Liver (tissue), 9 donors: Measurements from ENCODE around the gene MARCHF10. TPM values are rescaled to one million over a fixed set of nuclear protein-coding genes. Genes with fewer than 3 reads are reported as not detected.

Experiments
- DNase-seq: peaks from one replicate; pipeline ENCODE4 v3.0.0-alpha.2; 2017; ENCODE audit warnings: low spot score
- H3K27ac ChIP-seq, 2 donors: one replicate each; pipeline ENCODE4 v1.7.0; 2013; ENCODE audit warnings: inconsistent platforms in 2 of 2, low read length in 2 of 2, control low read depth in 1 of 2, low read depth in 1 of 2, mild to moderate bottlenecking in 1 of 2
- H3K27me3 ChIP-seq, 4 donors: one replicate each; pipeline versions ENCODE4 v1.6.1 to v1.7.0; 2013; ENCODE audit warnings: low read length in 3 of 4, inconsistent platforms in 1 of 4, mild to moderate bottlenecking in 1 of 4, moderate library complexity in 1 of 4; ENCODE audit not compliant: control insufficient read depth in 4 of 4, insufficient read depth in 4 of 4
- H3K36me3 ChIP-seq, 4 donors: one replicate each; pipeline versions ENCODE4 v1.6.1 to v1.7.0; 2013; ENCODE audit warnings: low read length in 3 of 4, mild to moderate bottlenecking in 3 of 4, low read depth in 1 of 4, moderate library complexity in 1 of 4; ENCODE audit not compliant: control insufficient read depth in 4 of 4, insufficient read depth in 3 of 4
- H3K4me1 ChIP-seq, 4 donors: one replicate each; pipeline versions ENCODE4 v1.6.1 to v1.7.0; 2013; ENCODE audit warnings: low read length in 3 of 4, mild to moderate bottlenecking in 3 of 4, moderate library complexity in 1 of 4; ENCODE audit not compliant: control insufficient read depth in 4 of 4, insufficient read depth in 4 of 4
- H3K4me3 ChIP-seq, 3 donors: one replicate each; pipeline versions ENCODE4 v1.6.1 to v1.7.0; 2013; ENCODE audit warnings: low read length in 3 of 3, control low read depth in 1 of 3, low read depth in 1 of 3, mild to moderate bottlenecking in 1 of 3
- H3K9ac ChIP-seq, 2 donors: one replicate each; pipeline ENCODE4 v1.7.0; 2013; ENCODE audit warnings: low read length in 2 of 2, mild to moderate bottlenecking in 2 of 2, moderate library complexity in 2 of 2, control low read depth in 1 of 2, low read depth in 1 of 2
- H3K9me3 ChIP-seq, 4 donors: one replicate each; pipeline versions ENCODE4 v1.6.1 to v1.7.0; 2013; ENCODE audit warnings: low read length in 3 of 4; ENCODE audit not compliant: control insufficient read depth in 4 of 4
- EGR1 ChIP-seq, 2 donors: IDR thresholded peaks; 2 replicates each; pipeline ENCODE4 v1.6.1; 2016 to 2018; ENCODE audit warnings: antibody characterized with exemption in 2 of 2, low read depth in 2 of 2
- FOXA1 ChIP-seq: IDR thresholded peaks from 2 replicates; pipeline ENCODE4 v1.6.1; 2016; ENCODE audit warnings: antibody characterized with exemption
- GABPA ChIP-seq, 2 donors: IDR thresholded peaks in 1 of 2; conservative IDR thresholded peaks in 1 of 2; 2 replicates each; pipeline ENCODE4 v1.6.1; 2016; ENCODE audit warnings: antibody characterized with exemption in 2 of 2, mild to moderate bottlenecking in 1 of 2, moderate library complexity in 1 of 2
- JUND ChIP-seq, 2 donors: IDR thresholded peaks; 2 replicates each; pipeline ENCODE4 v1.6.1; 2016; ENCODE audit warnings: antibody characterized with exemption in 2 of 2
- NR2F2 ChIP-seq: IDR thresholded peaks from 2 replicates; pipeline ENCODE4 v1.6.1; 2016; ENCODE audit warnings: antibody characterized with exemption
- RXRA ChIP-seq, 2 donors: IDR thresholded peaks; 2 replicates each; pipeline ENCODE4 v1.6.1; 2017 to 2018; ENCODE audit warnings: antibody characterized with exemption in 2 of 2, mild to moderate bottlenecking in 1 of 2
- SP1 ChIP-seq: IDR thresholded peaks from 2 replicates; pipeline ENCODE4 v1.6.1; 2018; ENCODE audit warnings: antibody characterized with exemption, mild to moderate bottlenecking
- TAF1 ChIP-seq: conservative IDR thresholded peaks from 2 replicates; pipeline ENCODE4 v1.6.1; 2016; ENCODE audit warnings: antibody characterized with exemption, mild to moderate bottlenecking
- YY1 ChIP-seq: IDR thresholded peaks from 2 replicates; pipeline ENCODE4 v1.6.1; 2016; ENCODE audit warnings: antibody characterized with exemption, mild to moderate bottlenecking
- WGBS: extraction: QIAGEN DNeasy Blood & Tissue Kit; methylation state at CpG from one replicate; pipeline ENCODE4 v1.1.7; 2013; 5-methylcytosine and 5-hydroxymethylcytosine counted together
- polyA plus RNA-seq, 2 donors: library from polyadenylated mRNA; stranded (reverse) in 1 of 2; unstranded in 1 of 2; fragments of 200-250 nt in 1 of 2; fragments of >200 nt in 1 of 2; fragmentation: Nextera tagmentation in 1 of 2; extraction: Ambion mirVana in 1 of 2; gene quantifications; one replicate each; pipeline versions ENCODE4 v1.2.1 to v1.2.3, GENCODE V29; 2013 to 2015
- total RNA-seq, 2 donors: library from RNA; depleted of rRNA; stranded (reverse); fragments of >200 nt; gene quantifications; one replicate each; pipeline ENCODE4 v1.2.3, GENCODE V29; 2014
- TF ChIP-seq, protein P1 (sequence below): IDR thresholded peaks from 2 replicates; pipeline ENCODE4 v1.6.1; 2016; ENCODE audit warnings: antibody characterized with exemption
- TF ChIP-seq, protein P2 (sequence below): IDR thresholded peaks from 2 replicates; pipeline ENCODE4 v1.6.1; 2016; ENCODE audit warnings: antibody characterized with exemption
- TF ChIP-seq, protein P3 (sequence below): IDR thresholded peaks from 2 replicates; pipeline ENCODE4 v1.6.1; 2016; ENCODE audit warnings: antibody characterized with exemption
- TF ChIP-seq, protein P4 (sequence below): fragments of 150-350 bp; IDR thresholded peaks from 2 replicates; pipeline ENCODE4 v1.5.1; 2017; ENCODE audit warnings: improper control_type of control experiment, low read depth, low read length; ENCODE audit not compliant: missing input control
- donor health status: healthy.
- donor health status: healthy.
- donor health status: healthy.
- donor health status: healthy.
- donor health status: healthy.

MARCHF10 gene
- total and polyA plus RNA-seq, 4 donors = not detected

DNA sequence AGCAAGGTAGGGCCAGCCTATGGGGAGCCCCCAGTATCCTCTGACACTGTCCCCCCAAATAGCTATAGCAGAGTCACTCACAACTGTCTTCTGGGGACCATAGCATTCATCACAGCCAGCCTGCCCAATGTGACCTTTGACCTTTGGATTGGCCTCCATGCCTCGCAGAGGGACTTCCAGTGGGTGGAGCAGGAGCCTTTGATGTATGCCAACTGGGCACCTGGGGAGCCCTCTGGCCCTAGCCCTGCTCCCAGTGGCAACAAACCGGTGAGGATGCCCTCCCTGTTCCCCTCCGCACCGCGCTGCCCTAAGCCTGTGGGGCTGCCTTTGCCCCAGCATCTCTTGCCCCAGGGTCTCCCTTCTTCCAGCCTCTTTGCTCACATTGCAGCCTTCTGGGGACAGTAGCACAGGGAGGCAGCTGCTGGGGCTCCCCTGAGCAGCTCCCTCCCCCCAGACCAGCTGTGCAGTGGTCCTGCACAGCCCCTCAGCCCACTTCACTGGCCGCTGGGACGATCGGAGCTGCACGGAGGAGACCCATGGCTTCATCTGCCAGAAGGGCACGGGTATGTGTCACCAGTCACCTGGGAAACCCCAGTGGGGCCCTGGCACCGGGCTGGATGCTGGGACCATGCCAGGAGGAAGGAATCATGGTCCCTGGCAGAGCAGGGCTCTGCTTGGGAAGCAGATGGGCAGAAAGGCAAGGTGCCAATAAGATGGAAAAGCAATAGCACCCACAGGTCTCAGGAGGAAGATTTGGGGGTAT, 119.5 kb downstream of the MARCHF10 start (continued):
- TF ChIP-seq GABPA (IDR thresholded peaks at IDR 0.05 in 1 of 2, conservative IDR thresholded peaks at IDR 0.05 in 1 of 2) = no peak
- TF ChIP-seq, protein P1, sequence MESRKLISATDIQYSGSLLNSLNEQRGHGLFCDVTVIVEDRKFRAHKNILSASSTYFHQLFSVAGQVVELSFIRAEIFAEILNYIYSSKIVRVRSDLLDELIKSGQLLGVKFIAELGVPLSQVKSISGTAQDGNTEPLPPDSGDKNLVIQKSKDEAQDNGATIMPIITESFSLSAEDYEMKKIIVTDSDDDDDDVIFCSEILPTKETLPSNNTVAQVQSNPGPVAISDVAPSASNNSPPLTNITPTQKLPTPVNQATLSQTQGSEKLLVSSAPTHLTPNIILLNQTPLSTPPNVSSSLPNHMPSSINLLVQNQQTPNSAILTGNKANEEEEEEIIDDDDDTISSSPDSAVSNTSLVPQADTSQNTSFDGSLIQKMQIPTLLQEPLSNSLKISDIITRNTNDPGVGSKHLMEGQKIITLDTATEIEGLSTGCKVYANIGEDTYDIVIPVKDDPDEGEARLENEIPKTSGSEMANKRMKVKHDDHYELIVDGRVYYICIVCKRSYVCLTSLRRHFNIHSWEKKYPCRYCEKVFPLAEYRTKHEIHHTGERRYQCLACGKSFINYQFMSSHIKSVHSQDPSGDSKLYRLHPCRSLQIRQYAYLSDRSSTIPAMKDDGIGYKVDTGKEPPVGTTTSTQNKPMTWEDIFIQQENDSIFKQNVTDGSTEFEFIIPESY = no peak
- no peak for TF ChIP-seq TAF1

DNA sequence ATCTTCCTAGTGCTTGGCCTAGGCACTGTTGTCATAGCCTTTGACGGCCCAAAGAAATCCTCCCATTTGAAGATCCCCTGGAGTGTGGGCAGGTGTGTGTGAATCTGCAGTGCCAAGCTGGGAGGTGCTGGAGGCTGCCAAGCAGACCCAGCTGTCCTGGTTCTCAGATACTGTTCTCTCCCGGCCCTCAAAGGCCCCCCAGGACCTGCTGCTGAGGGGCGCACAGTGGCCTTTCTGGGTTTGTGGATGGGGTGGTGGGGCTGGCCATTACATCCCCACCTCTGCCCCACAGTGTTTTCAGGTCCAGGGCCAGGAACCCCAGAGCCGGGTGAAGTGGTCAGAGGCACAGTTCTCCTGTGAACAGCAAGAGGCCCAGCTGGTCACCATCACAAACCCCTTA, 120.1 kb downstream of the MARCHF10 start:
- Histone ChIP-seq H3K27ac (no peak overlapping the region), H3K27me3 (no peaks in the 10 kb centered on the region), H3K4me1 (no peaks in the 10 kb centered on the region), H3K36me3 (no peaks in the 10 kb centered on the region), H3K9me3 (no peaks in the 10 kb centered on the region), H3K9ac (no peak overlapping the region), H3K4me3 (no peak overlapping the region)
- WGBS = 96% methylated on average over 4 of the region's 4 CpGs
- TF ChIP-seq YY1 = no peak
- TF ChIP-seq RXRA (IDR thresholded peaks at IDR 0.05) = no peak
- TF ChIP-seq NR2F2 = no peak
- no peak for DNase-seq

DNA sequence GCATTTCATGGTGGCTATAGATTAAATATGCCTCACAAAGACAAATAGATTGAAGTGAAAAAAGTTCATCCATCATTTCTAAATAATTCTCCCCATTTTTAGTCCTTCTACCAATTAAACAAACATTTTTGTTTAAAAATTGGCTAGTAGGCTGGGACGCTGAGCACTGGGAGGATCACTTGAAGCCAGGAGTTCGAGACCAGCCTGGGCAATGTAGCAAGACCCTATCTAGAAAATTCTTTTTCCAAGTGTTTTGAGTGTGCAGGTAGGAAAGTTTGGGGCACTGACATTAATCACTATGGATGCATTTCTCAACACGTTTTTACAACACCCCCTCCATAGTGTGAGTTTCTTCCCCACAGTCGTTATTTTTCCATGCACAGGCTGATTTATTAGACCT, 123.9 kb downstream of the MARCHF10 start:
- H3K4me1 ChIP-seq = no peaks in the 10 kb centered on the region
- H3K9ac ChIP-seq = no peak overlapping the region
- WGBS = 82% methylated on average over 4 of the region's 4 CpGs
- no peaks in the 10 kb centered on the region for H3K9me3 ChIP-seq
- TF ChIP-seq, protein P2, sequence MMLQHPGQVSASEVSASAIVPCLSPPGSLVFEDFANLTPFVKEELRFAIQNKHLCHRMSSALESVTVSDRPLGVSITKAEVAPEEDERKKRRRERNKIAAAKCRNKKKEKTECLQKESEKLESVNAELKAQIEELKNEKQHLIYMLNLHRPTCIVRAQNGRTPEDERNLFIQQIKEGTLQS = no peak
- no peak for TF ChIP-seq SP1
- TF ChIP-seq EGR1 (IDR thresholded peaks at IDR 0.05; ENCODE audit: low read depth in 2 of 2) = no peak
- no peak for TF ChIP-seq FOXA1
- TF ChIP-seq, protein P3, sequence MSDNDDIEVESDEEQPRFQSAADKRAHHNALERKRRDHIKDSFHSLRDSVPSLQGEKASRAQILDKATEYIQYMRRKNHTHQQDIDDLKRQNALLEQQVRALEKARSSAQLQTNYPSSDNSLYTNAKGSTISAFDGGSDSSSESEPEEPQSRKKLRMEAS = no peak
- TF ChIP-seq RXRA (IDR thresholded peaks at IDR 0.05) = no peak
- TF ChIP-seq, protein P4, sequence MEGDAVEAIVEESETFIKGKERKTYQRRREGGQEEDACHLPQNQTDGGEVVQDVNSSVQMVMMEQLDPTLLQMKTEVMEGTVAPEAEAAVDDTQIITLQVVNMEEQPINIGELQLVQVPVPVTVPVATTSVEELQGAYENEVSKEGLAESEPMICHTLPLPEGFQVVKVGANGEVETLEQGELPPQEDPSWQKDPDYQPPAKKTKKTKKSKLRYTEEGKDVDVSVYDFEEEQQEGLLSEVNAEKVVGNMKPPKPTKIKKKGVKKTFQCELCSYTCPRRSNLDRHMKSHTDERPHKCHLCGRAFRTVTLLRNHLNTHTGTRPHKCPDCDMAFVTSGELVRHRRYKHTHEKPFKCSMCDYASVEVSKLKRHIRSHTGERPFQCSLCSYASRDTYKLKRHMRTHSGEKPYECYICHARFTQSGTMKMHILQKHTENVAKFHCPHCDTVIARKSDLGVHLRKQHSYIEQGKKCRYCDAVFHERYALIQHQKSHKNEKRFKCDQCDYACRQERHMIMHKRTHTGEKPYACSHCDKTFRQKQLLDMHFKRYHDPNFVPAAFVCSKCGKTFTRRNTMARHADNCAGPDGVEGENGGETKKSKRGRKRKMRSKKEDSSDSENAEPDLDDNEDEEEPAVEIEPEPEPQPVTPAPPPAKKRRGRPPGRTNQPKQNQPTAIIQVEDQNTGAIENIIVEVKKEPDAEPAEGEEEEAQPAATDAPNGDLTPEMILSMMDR = no peak
- TF ChIP-seq JUND (IDR thresholded peaks at IDR 0.05) = no peak
- no peaks in the 10 kb centered on the region for H3K27me3 ChIP-seq
- no peak for DNase-seq
- no peak overlapping the region for H3K27ac ChIP-seq
- H3K36me3 ChIP-seq = no peaks in the 10 kb centered on the region
- no peak overlapping the region for H3K4me3 ChIP-seq
